A549 (cell line): ENCODE data around the gene FAM120B. TPM values are rescaled to one million over a fixed set of nuclear protein-coding genes. Genes with fewer than 3 reads are reported as not detected.
A peak's percentile ranks its signal among the peaks of the same experiment; 100 is the strongest.

Experiments
- ATAC-seq, 2 experiments: fragments of 200-7000 bp in 1 of 2; fragments of >200 bp in 1 of 2; cut with Nextera tagmentation in 1 of 2; cut with Tn5 transposase in 1 of 2; 3 replicates each; pipeline versions ENCODE4 v1.8.0 to v1.9.1; 2018 to 2020; ENCODE audit warnings: mild to moderate bottlenecking in 1 of 2, moderate library complexity in 1 of 2
- CTCF ChIA-PET: fragments of 300-600 bp; sonication (Branson Sonifier 250); formaldehyde crosslinking; extraction: SDS; loops from one replicate; lab custom pipeline; 2021; ENCODE audit warnings: antibody characterized with exemption, inconsistent platforms; lab: Yijun Ruan, JAX
- POLR2A ChIA-PET: fragments of 350-600 bp; formaldehyde crosslinking; extraction: SDS; loops from one replicate; lab custom pipeline; 2021; ENCODE audit warnings: antibody characterized with exemption, inconsistent platforms; lab: Yijun Ruan, JAX
- DNase-seq, 2 experiments: peaks; one replicate each; pipeline versions ENCODE4 v3.0.0 to v3.0.0-alpha.2; 2011 to 2016; ENCODE audit warnings: low read depth in 1 of 2, low spot score in 1 of 2
- FAIRE-seq: peaks from 2 replicates; lab custom pipeline; 2011; peaks lifted over from hg19 to GRCh38; lab: Jason Lieb, UNC
- H3K27ac ChIP-seq, 2 experiments: fragments of >200 bp; sonication (Bioruptor Twin); formaldehyde crosslinking; 3 replicates each; pipeline ENCODE4 v1.5.1; 2016 to 2017
- H3K4me1 ChIP-seq: fragments of >200 bp; sonication (Bioruptor Twin); formaldehyde crosslinking; 3 replicates; pipeline ENCODE4 v1.6.1; 2016
- H3K4me2 ChIP-seq: fragments of >200 bp; sonication (Bioruptor Twin); formaldehyde crosslinking; 3 replicates; pipeline ENCODE4 v1.6.1; 2016
- H3K4me3 ChIP-seq: fragments of >200 bp; sonication (Bioruptor Twin); formaldehyde crosslinking; 3 replicates; pipeline ENCODE4 v1.5.1; 2016
- H3K9me3 ChIP-seq: fragments of >200 bp; sonication (Bioruptor Twin); formaldehyde crosslinking; 3 replicates; pipeline ENCODE4 v1.6.1; 2016
- ATOH8 ChIP-seq: fragments of 250-450 bp; sonication (Bioruptor Pico); IDR thresholded peaks from 2 replicates; pipeline ENCODE4 v1.5.0; 2020; ENCODE audit warnings: low read depth, mild to moderate bottlenecking, moderate library complexity
- CBX2 ChIP-seq: fragments of 200-600 bp; sonication (generic); IDR thresholded peaks from 2 replicates; pipeline ENCODE4 v1.6.1; 2016; ENCODE audit warnings: low read depth, mild to moderate bottlenecking, borderline replicate concordance
- ESRRA ChIP-seq: fragments of 150-350 bp; IDR thresholded peaks from 2 replicates; pipeline ENCODE4 v1.6.1; 2014; ENCODE audit warnings: mild to moderate bottlenecking, low read length, borderline replicate concordance
- FOXS1 ChIP-seq: fragments of 250-450 bp; sonication (Bioruptor Pico); IDR thresholded peaks from 2 replicates; pipeline ENCODE4 v1.5.0; 2020; ENCODE audit warnings: mild to moderate bottlenecking, moderate library complexity
- HDAC2 ChIP-seq: fragments of 200-600 bp; sonication (generic); IDR thresholded peaks from 2 replicates; pipeline ENCODE4 v1.6.1; 2016
- HEYL ChIP-seq: fragments of 250-450 bp; sonication (Bioruptor Pico); IDR thresholded peaks from 2 replicates; pipeline ENCODE4 v1.8.0; 2021; ENCODE audit warnings: mild to moderate bottlenecking, moderate library complexity
- HMGXB4 ChIP-seq: fragments of 250-450 bp; sonication (Bioruptor Pico); IDR thresholded peaks from 2 replicates; pipeline ENCODE4 v1.5.0; 2021; ENCODE audit warnings: mild to moderate bottlenecking, moderate library complexity, borderline replicate concordance
- HOXB13 ChIP-seq: fragments of 250-450 bp; sonication (Bioruptor Pico); IDR thresholded peaks from 2 replicates; pipeline ENCODE4 v1.5.0; 2020; ENCODE audit warnings: low read depth, mild to moderate bottlenecking, moderate library complexity
- HOXB5 ChIP-seq: fragments of 250-450 bp; sonication (Bioruptor Pico); IDR thresholded peaks from 2 replicates; pipeline ENCODE4 v1.5.0; 2020; ENCODE audit warnings: mild to moderate bottlenecking, moderate library complexity
- JUNB ChIP-seq: fragments of >200 bp; sonication (Bioruptor Twin); formaldehyde crosslinking; IDR thresholded peaks from 2 replicates; pipeline ENCODE4 v1.6.1; 2016
- MAFK ChIP-seq: fragments of 450-650 bp; IDR thresholded peaks from 2 replicates; pipeline ENCODE4 v1.6.1; 2014; ENCODE audit not compliant: partially characterized antibody
- NR3C1 ChIP-seq: fragments of >200 bp; sonication (Bioruptor Twin); formaldehyde crosslinking; IDR thresholded peaks from 3 replicates; pipeline ENCODE4 v1.6.1; 2017
- PHF8 ChIP-seq: fragments of 200-600 bp; sonication (generic); IDR thresholded peaks from 2 replicates; pipeline ENCODE4 v1.6.1; 2016; ENCODE audit warnings: low read depth, mild to moderate bottlenecking, antibody characterized with exemption, moderate library complexity, borderline replicate concordance
- RFX5 ChIP-seq: fragments of 450-650 bp; IDR thresholded peaks from 2 replicates; pipeline ENCODE4 v1.7.1; 2014; ENCODE audit warnings: antibody characterized with exemption, mild to moderate bottlenecking, moderate library complexity
- SMC3 ChIP-seq: fragments of >200 bp; sonication (Bioruptor Twin); formaldehyde crosslinking; IDR thresholded peaks from 3 replicates; pipeline ENCODE4 v1.6.1; 2018; ENCODE audit warnings: inconsistent platforms
- ZC3H11A ChIP-seq: fragments of 450-650 bp; IDR thresholded peaks from 2 replicates; pipeline ENCODE4 v1.6.1; 2014; ENCODE audit warnings: antibody characterized with exemption, mild to moderate bottlenecking
- ZNF302 ChIP-seq: fragments of 250-450 bp; sonication (Bioruptor Pico); IDR thresholded peaks from 2 replicates; pipeline ENCODE4 v1.9.0; 2021; ENCODE audit warnings: inconsistent platforms, mild to moderate bottlenecking, moderate library complexity
- WGBS: methylation state at CpG from one replicate; pipeline ENCODE4 v1.1.6; 2017; ENCODE audit errors: missing lambda C conversion rate; 5-methylcytosine and 5-hydroxymethylcytosine counted together
- polyA plus RNA-seq, 4 experiments: library from polyadenylated mRNA; depleted of rRNA in 3 of 4; stranded (reverse); fragments of >200 nt; fragmentation: RNase III in 1 of 4; extraction: RNeasy Plus Mini Kit Qiagen cat#74134 plus additional on column Dnase treatment in 1 of 4; gene quantifications; 2 replicates in 3 of 4; 3 replicates in 1 of 4; pipeline ENCODE4 v1.2.3, GENCODE V29; 2011 to 2017
- TF ChIP-seq, protein P1 (sequence below): IDR thresholded peaks from 2 replicates; pipeline ENCODE4 v1.6.1; 2012
- TF ChIP-seq, protein P2 (sequence below): fragments of >200 bp; sonication (Bioruptor Twin); formaldehyde crosslinking; IDR thresholded peaks from 3 replicates; pipeline ENCODE4 v1.5.1; 2016

FAM120B gene
- polyA plus RNA-seq, 2 of the 4 experiments (the other 2 are of a cell fraction): 7.0 to 7.7 TPM

DNA sequence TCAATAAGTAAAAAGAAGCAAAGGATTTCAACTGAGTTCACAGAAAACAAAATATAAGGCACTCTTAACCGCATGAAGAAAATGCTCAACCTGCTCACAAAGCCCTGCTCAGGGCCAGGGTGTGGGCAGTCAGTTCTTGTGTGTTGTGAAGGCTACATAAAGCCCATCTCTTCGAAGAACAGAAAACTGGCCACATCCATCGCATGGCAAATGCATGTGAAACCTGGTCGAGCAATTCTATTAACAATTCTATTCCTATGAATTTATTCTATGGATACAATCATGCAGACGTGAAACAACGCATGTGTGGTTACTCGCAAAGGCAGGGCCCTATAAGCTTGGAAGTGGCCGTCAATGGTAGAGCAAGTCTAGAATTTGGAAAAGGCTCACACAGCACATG, 136.0 kb downstream of the FAM120B start:
- CTCF ChIA-PET: no interaction called here
- WGBS: 72% methylated on average over 8 of the region's 8 CpGs
- no peak for DNase-seq
- Histone ChIP-seq H3K4me2 (no peak overlapping the region), H3K4me1 (peaks cover 6% of the 10 kb centered on the region; the same call in 1 of the 3 replicates), H3K4me3 (no peak overlapping the region), H3K9me3 (no peaks in the 10 kb centered on the region), H3K27ac (no peak overlapping the region)
- POLR2A ChIA-PET: no interaction called here
- TF ChIP-seq RFX5: no peak
- no peak for TF ChIP-seq HEYL
- no peak for TF ChIP-seq FOXS1
- no peak for TF ChIP-seq CBX2
- no peak for TF ChIP-seq ZNF302 (CRISPR knock-in tag)
- TF ChIP-seq ZC3H11A: no peak
- FAIRE-seq: no peak
- ATAC-seq: no peak

GRCh38 chr6:170443151-170443662, 136.6 kb downstream of the FAM120B start:
- no CpG with 5 or more reads among the region's 8 CpGs for WGBS
- Histone ChIP-seq H3K4me1 (0 out of 3 replicates have a peak, but pooled peaks cover under 1% of the 10 kb centered on the region), H3K9me3 (no peaks in the 10 kb centered on the region), H3K4me3 (no peak overlapping the region), H3K27ac (no peak overlapping the region), H3K4me2 (no peak overlapping the region)
- FAIRE-seq: no peak
- CTCF ChIA-PET: interaction anchor here (1.7 kb wide), 1 partner anchor 612 kb away, joined by 4 read pairs; no protein-coding TSS in a partner anchor
- TF ChIP-seq MAFK: no peak
- no peak for TF ChIP-seq HOXB5 (CRISPR knock-in tag)
- TF ChIP-seq ATOH8 (CRISPR knock-in tag): no peak
- TF ChIP-seq HMGXB4 (CRISPR knock-in tag): no peak
- TF ChIP-seq SMC3: no peak
- TF ChIP-seq CBX2: no peak
- peak in 1 of 2 experiments; percentile 63; a peak in 3 of 6 replicates for ATAC-seq
- no peak for DNase-seq
- POLR2A ChIA-PET: no interaction called here

DNA sequence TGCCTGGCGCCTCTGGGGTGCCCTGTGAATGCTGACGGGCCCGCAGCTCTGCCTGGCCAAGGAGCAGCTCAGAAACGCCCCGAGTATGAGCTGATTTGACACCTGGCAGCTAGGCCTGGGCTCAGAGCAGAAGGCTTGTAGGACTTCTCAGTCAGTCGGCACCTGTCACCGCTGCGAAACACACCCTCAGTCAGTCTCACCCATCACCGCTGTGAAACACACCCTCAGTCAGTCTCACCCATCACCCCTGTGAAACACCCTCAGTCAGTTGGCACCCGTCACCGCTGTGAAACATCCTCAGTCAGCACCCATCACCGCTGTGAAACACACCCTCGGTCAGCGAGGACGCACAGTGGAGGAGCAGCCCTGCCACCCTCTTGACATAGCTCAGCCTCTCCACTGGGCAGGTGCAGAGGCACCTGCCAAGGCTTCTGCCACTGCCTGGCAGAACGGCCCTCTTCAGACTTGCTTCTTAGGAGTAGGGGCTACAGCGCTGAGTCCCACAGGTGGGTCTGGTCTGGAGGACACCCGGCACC, 137.6 kb downstream of the FAM120B start:
- Histone ChIP-seq H3K9me3 (no peaks in the 10 kb centered on the region), H3K27ac (no peak overlapping the region), H3K4me3 (no peak overlapping the region), H3K4me2 (no peak overlapping the region), H3K4me1 (no peaks in the 10 kb centered on the region)
- TF ChIP-seq HDAC2: no peak
- TF ChIP-seq PHF8: no peak
- TF ChIP-seq ZC3H11A: no peak
- no peak for TF ChIP-seq SMC3
- TF ChIP-seq, protein P1, sequence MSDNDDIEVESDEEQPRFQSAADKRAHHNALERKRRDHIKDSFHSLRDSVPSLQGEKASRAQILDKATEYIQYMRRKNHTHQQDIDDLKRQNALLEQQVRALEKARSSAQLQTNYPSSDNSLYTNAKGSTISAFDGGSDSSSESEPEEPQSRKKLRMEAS: no peak
- no peak for TF ChIP-seq HOXB13 (CRISPR knock-in tag)
- TF ChIP-seq, protein P2, sequence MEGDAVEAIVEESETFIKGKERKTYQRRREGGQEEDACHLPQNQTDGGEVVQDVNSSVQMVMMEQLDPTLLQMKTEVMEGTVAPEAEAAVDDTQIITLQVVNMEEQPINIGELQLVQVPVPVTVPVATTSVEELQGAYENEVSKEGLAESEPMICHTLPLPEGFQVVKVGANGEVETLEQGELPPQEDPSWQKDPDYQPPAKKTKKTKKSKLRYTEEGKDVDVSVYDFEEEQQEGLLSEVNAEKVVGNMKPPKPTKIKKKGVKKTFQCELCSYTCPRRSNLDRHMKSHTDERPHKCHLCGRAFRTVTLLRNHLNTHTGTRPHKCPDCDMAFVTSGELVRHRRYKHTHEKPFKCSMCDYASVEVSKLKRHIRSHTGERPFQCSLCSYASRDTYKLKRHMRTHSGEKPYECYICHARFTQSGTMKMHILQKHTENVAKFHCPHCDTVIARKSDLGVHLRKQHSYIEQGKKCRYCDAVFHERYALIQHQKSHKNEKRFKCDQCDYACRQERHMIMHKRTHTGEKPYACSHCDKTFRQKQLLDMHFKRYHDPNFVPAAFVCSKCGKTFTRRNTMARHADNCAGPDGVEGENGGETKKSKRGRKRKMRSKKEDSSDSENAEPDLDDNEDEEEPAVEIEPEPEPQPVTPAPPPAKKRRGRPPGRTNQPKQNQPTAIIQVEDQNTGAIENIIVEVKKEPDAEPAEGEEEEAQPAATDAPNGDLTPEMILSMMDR: no peak
- no peak for TF ChIP-seq HEYL
- no peak for TF ChIP-seq JUNB
- TF ChIP-seq NR3C1: no peak
- TF ChIP-seq ESRRA: no peak
- ATAC-seq (no peak), DNase-seq (no peak), FAIRE-seq (no peak)
- CTCF ChIA-PET: interaction anchor here (1.2 to 1.7 kb wide), 2 partner anchors 85 to 613 kb away, joined by 3 to 4 read pairs; no protein-coding TSS in a partner anchor
- WGBS: 75% methylated on average over 13 of the region's 18 CpGs
- POLR2A ChIA-PET: no interaction called here
